HG03378 (cell line): ENCODE data around the gene PPP2R2C.

Experiments used
- ATAC-seq: cut with Tn5 transposase; IDR thresholded peaks from one replicate; pipeline ENCODE4 v1.9.1; 2021; ENCODE audit warnings: mild to moderate bottlenecking, moderate library complexity; ENCODE audit not compliant: unreplicated experiment

The PPP2R2C gene

DNA sequence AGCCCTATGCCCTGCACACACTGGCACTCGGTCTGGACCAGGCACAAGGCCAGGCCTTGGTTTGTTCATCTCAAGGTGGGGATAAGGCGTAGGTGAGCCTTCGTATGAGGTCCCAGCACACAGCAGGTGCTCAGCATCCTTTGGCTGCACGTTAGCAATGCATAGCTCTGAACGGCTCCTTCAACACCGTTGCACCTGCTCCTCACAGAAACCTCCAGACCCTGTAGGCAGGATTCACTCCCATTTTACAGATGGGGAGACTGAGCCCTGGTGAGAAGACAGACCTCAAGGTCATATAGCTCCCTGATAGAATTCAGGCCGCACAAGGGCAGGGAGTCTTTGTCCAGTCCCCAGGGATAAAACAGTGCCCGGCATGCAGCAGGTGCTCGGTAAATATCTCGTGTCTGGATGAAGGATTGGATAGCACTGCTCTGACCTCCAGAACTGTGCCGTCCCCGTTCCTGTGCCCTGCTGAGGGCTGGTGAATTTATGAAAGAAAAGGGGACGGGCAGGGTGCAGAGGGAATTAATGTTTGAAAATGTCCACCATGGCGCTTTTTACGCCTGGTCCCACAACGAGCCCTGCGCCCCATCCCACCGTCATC is 2.4 kb downstream of the PPP2R2C start:
- ATAC-seq: no peak

DNA sequence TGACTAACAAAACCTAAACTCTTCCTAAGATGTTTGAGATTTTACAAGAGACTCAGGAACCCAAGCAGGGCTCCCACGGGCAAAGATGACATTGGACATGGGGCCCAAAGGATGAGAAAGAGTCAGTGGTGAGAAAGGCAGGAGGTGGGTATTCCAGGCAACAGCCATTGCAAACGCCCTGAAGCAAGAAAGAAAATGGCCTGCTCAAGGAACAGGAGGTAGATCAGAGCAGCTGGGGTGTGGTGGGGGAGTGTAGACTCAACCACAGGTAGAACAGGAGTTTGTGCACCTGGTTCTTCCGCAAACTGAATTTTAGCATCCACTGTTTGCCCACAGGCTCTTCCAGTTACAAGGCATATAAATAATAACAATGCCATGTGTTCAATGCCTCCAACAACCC is 3.3 kb downstream of the PPP2R2C start:
- no peak for ATAC-seq

DNA sequence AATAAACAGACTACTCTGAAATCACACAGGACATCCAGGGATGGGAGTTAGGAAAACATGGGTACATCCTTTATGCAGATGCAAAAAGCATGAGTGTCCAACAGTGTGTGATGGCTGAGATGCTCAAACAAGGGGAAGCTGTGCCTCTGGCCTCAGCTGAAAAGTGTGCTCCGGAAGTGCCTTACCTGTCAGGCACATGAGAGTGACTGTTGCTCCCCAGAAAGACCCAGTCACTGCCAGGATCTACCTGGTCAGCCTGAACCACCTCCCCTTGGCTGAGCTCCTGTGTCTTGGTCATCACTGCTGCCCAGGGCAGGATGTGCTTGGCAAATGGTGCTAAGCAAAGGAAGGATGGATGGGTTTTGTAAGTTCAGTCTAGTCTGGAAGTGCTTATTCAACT is 4.0 kb downstream of the PPP2R2C start:
- no peak for ATAC-seq

DNA sequence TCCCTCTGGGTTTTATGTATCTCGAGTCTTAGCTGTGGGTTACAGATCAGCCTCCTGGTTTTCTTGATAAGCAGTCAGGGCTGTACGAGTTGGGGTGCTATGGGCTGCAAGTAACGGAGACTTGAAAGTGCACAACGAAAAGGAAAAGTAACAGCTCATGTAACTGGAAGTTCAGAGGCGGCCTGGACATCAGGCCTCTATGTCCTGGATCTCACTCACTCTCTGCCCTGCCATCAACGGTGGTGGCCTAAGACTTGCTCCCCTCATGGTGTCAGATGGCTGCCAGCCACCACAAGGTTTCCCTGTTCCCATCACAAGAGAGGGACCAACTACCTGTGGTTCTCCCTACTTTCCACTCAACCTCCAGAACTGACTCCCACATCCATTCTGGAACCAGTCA is 4.8 kb downstream of the PPP2R2C start:
- ATAC-seq: no peak

DNA sequence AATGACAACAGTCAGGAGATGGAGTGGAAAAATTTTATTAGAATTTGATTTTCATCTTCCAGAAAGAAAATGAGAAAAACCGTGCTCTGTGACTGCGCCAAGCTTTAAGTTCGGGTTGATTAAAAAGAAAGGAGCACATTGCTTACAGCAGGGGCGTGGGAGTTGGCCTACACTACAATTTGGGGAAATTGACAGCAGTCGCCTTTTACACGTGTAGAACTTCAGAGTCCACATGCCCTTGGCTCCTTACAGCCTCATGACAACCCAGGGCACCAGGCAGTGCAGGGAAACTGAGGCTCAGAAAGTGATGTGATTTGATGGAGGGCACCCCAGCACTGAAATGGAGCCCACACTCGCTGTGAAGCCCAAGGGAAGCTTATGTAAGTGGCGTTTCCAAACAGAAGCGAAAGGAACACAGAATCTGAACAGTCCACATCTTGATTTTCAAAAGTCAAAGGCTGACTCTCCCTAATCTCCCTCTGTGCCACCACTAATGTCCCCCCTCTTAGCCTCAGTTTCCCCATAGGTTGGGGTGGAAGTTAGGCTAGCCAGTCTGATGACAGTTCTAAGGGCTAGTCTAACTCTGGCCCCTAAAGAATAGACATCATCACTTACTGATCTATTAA is 5.5 kb downstream of the PPP2R2C start:
- ATAC-seq: no peak

DNA sequence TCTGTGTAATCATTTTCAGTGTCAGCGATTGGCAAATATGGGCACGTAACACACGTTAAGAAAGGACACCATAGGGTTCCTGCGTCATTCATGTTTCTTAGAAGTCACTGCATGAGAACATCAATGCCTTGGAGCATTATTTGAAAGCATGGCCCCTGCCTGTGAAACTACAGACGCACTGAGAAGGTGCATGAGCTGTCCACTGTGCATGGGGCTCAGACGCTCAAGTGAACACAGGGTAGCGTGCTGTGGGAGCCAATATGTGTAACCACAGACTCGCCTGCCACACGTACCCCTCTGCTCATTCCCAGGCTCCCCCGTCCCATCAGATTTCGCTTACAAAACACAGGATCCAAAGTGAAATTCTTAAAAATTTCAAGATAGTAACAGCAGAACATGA is 6.5 kb downstream of the PPP2R2C start:
- no peak for ATAC-seq

DNA sequence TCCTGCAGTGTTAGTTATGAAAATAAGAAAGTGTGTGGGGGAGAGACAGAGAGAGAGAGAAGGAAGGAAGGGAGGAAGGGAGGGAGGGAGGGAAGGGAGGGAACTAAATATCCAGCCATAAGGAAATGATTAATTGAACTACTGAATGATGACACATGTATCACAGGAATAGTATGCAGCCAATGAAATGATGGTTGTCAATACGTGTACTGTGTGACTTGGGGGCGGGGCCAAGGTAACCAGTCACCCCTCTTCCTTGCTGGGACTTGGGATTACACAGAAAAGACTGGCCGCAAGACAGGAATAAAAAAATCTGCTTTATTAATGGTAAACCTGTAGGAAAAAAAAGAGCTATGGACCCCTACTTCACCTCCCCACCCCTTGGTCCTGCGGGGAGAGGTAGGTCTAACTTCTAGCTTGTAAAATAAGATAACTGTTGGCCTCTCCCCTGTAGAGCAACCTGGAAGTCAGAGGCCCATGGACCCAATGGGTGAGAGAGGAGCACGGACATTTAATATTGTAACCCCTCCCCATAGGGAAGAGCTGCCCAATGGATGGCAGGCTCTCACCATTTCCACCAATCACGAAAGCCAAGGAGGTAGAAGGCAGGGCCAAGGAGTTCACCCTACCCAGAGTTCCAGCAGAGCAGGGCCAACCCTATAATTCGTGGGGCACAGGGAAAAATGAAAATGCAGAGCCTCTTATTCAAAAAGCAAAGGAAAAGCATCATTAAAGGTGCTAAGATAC is 7.4 kb downstream of the PPP2R2C start:
- no peak for ATAC-seq

DNA sequence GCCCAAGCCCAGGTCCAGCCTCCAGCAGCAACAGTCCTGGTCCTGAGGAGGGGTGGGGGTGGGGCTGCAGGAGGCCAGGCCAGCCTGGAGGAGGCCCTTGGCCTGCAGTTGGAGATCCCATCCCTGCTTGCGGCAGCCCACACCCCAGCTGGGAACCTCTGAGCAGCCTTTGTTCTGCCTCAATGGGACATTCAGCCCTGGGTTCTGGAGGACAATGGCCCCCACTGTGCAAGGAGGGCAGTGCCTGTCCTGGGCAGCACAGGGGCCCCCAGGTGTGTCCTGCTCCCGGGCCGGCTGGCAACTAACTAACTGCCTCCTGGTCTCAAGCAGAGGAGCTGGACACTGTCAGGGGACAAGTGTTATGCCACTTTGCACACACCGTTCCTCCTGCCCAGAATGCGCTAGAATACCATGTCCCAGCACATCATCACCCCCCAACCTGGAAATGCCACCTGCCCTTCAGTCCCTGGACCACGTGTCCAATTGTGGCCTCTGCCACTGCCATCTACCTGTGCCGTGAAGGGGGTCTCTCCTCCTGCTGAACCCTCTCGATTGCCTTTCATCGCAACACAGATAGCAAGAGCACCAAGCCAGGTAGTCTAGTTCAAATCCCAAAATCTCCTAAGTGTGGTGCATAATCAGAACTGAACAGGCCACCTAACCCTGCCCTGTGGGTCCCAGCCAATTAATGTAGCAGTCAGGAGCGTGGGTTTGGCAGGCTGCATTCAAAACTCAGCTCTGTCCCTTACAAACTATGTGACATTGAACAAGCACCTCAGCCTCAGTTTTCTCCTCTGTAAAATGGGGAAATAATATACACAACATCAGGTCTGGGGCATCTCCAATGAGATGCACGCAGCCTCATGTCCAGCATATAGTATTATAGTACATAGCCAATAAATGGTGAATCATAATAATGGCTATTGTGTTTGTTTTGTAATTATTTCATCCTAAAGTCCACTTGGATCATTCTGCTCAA is 8.8 kb downstream of the PPP2R2C start:
- no peak for ATAC-seq

DNA sequence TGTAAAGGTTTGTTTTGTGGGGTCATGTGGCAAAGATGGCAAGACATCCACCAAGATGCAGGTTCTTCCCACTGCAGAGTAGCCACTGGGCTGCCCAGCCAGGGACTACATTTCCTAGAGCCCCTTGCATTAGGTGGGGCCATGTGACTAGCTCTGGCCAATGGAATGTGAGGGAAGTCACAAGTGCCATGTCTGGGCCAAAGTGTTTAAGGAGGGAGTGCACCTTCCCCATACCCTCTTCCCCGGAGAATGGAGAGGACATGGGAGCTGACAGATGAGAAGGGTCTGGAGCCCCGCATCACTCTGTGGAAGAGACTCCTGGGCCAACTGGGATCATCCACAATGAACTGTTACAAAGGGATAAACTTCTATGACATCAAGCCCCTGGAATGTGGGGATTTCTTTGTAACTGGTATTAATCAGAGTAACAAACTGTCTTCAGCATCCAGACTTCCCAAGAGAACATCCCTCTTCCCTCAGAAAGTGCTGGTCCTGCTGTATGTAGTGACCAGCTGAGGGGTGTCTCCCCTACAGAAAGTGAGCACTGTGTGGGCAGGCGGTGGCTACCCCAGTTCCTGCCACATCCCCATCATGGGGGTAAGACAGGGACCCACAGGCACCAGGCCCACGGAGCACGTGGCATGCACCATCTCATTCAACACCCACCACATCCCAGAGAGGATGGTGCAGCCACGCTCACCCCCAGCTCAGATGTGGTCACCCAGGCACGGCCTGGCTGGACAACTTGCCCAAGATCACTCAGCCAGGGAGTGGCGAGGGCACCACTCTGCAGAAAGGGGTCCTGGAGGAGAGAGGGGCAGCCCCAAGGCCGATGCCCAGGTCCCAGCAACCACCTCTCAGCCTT is 10.9 kb downstream of the PPP2R2C start:
- no peak for ATAC-seq

DNA sequence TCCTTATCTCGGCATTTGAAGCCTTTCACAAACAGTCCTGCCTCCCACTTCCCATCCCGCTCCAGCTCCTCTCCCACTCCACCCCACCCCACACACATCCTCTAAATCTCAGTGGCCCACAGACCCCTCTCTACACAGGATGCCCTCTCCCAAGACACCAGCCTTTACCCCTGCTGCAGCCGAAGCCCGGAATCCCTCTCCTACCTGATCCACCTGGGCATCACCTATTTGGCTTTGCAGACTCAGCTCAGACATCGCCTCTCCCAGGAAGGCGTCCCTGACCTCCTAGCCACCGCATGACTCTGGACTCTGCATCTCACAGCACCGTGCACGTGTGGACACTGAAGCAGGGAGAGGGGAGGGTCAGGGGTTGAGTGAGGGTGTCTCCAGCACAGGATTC is 11.5 kb downstream of the PPP2R2C start:
- no peak for ATAC-seq

DNA sequence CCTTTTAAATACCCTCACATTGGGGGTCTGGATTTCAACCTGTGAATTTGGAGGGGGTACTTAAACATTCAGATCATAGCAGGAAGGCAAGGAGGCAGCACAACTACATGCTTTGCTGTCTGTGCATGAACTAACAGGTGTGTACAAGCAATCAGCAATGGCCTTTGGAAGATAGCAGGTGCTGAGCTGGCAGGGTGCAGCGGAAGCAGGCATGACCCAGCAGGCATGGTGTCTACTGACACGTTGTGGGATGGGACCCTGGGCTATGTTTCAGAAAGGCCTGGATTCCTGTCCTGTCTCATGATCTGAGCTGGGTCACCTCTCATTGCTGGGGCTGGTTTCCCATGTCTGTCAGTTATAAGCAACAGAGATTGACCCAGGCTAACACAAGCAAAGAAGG is 13.9 kb downstream of the PPP2R2C start:
- ATAC-seq: no peak

DNA sequence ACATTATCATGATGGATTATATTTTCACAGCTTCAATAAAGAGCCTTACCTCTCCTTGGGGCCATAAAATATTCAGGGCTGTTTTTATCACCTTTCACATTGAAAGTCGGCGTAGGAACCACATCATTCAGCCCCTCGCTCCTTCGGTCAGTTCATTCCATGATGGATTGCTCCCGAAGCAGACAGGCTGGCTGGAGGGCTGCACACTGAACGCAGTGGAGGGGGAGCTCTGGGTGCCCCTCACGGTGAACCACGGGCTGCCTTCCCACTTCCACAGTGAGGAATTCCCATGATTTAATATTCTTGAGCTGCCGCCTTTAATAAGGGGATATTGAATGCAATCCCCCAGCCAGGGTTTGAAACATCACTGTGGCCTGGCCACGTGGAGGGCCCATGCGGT is 16.0 kb downstream of the PPP2R2C start:
- ATAC-seq: no peak

DNA sequence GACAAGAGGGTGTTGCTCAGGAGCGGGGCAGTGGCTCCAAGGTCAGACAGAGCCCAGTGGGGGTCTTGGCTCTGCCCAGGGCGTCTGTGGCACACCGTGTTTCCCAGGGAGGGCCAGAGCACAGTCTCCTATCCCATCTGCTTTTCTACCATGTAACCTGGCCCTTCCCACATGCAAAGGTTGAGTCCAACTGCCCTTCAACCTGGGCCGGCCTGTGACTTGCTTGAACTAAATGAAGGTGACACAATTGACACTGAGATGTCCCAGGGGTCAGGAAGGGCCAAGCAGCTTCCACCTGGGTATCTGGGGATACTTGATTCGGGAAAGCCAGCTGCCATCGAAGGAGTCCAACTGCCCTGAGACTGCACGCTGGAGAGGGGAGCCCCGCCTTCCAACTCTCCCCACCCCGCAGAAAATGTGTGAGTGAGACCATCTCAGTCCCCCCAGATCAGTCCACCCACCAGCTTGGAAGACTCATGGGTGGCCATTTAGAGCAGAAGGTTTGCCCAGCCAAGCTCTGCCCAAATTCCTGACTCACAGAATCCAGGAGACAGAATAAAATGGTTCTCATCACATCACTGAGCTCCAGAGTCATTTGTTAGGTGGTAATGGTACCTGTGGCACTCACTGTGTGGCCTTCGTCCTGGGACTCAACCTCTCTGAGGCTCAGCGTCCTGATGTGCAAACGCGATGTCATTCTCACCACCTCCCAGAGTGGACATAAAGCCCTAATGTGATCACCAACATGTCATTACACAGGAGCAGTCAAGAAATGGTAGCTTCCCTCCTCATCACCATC is 18.1 kb downstream of the PPP2R2C start:
- ATAC-seq: no peak

DNA sequence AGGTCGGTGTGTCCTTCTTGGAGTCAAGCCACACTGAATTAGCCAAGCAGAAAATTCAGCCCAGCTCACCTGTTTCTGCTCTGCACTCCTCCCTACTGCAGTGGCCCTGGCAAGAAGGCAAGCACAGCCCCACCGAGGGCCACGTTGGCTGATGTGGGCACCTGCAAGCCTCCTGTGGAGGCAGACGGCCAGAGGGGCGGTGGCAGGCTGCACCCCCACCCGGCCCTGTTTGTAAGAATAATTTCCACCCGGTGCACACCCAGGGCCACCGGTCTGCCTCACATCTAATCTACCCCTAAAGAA is 18.8 kb downstream of the PPP2R2C start:
- ATAC-seq: no peak

DNA sequence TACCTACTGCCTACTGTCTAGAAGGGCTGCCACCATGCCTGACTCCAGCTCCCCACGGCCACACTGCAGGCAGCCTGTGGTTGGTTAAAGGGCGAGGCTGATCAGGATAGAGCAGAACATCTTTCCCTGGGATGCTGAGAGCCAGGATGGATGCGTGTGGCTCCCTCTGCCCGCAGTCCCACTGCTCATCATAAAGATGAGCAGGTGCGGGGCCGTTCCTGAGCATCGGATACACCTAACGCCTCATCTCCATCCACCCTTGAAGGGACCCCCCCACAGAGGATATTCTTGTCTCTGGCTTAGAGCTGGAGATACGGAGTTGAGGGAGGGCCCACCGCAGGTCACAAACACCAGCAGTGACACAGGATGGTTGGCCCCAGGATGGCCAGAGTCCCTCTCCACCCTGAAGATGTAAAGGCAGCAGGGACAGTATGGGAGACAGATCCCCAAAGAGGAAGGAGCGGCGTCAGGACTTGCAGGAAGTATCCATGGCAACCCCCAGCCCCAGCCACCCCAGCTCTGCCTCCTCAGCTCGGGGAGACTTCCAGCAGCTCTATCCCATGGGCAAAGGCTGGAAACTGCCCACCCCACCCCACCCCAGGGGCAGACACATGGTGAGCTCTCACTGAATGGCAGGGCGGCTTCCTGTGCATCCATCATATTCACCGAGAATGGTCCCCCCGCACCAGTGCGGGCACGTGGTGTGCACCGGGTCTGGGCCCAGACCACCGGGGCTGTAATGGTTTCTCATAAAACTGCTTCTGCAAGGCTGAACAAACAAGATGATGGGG is 19.3 kb downstream of the PPP2R2C start:
- ATAC-seq: no peak

DNA sequence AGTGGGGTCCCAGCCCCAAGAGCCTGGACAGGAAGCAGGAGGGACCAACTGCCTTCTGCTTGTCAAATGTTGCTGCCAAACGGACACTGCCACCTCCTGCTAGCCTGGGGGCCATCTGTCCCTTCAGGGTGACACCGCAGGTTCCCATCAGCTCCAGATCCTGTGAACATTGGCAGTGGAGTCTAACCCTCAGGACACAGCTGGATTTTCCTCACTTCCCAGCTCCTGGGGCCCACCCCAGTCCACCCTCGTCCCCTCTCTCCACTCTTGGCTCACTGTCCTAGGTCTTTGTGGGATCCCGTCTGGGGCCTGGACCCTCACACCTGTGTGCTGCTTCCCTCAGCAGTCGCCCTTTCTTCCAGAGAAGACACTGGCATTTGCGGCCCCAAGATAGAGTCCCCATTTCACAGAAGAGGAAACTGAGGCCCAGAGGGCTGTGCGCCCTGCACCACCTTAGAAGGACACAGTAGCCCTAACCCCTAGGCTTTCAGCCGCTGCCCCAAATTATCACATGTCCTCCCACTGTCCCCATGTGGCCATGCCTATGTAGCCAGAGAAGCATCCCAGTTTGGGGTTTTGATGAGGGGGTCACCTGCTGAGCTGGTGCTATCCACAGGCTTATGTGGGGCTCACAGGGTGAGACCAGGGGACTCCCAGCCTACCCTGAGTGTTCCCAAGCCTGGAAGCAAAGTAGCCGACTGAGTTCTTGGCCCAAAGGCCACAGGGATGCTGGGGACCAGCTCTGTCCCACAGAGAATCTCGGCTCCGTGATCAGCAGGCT is 20.1 kb downstream of the PPP2R2C start:
- ATAC-seq: no peak

DNA sequence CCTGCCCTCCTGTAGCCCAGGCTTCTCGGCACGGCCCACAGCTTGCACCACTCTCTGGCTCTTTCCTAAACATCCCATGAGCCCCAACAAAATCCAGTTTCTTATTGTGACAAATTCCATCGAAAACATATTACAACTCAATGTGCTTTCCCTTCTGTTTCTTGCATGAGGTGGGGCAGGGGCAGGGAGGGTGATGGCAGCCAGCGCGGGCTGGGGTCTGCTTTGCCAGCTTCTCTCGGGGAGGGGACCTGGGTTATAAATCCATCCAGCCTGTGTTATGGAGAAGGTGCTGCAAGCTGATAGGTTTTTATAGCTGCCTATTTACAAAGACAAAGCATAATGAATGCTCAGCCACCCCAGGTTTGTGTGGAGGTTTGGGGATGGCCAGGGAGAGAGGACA is 21.1 kb downstream of the PPP2R2C start:
- ATAC-seq: no peak

DNA sequence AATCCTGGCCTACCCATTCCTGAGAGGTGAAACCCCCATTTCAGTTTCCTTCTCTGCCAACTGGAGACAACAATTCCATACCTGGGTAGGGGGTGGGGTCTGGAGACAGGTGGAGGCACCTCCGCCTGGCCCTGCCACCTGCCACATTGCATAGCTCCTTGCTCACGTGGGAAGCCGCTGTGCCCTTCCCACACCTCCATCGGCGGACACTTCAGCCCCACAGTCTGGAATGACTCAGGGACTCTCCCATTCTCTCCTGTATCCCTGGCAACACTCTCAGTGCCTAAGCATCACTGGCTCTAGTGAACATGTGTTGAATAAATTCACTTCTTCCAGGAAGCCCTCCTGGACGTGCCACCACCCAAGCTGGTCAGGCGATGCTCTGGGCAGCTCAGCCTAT is 21.7 kb downstream of the PPP2R2C start:
- no peak for ATAC-seq
